Measurements from ENCODE around the gene PRR35. TPM values are rescaled to one million over a fixed set of nuclear protein-coding genes. Genes with fewer than 3 reads are reported as not detected.

Gene PRR35
- total RNA-seq, 2 experiments from 2014 or later, result not detected

- Mint-ChIP-seq H3K4me1 (ENCODE audit: low read depth) (peaks cover 6% of the 10 kb centered on the region), H3K27me3 (no peaks in the 10 kb centered on the region), H3K4me3 (no peak overlapping the region), H3K36me3 (ENCODE audit: low read depth) (peaks cover 4% of the 10 kb centered on the region), H3K9me3 (no peaks in the 10 kb centered on the region), H3K27ac (no peak overlapping the region)
- no peak for TF ChIP-seq CTCF (IDR thresholded peaks at IDR 0.05)
- ChIA-PET POLR2A (interaction anchor here (0.6 to 1.4 kb wide), 2 partner anchors 42 to 59 kb away, joined by 3 read pairs; no protein-coding TSS in a partner anchor), CTCF (no interaction called here)
- no peak for DNase-seq
- intact Hi-C loops (cut with micrococcal nuclease), result loop anchor here (10.0 kb wide), 1 partner anchor 82 kb away; the partner anchor contains the start of gene RHOT2
- no peak for ATAC-seq
Measured at GRCh38 chr16:582614-583331, 22.6 kb downstream of the PRR35 start.

- no peak overlapping the region for H3K27ac Mint-ChIP-seq
- CTCF ChIA-PET, result no interaction called here
- POLR2A ChIA-PET, result interaction anchor here (1.0 to 1.4 kb wide), 2 partner anchors 56 to 59 kb away, joined by 3 read pairs; partner anchors contain the start of gene CAPN15
Measured at GRCh38 chr16:583470-583814, 23.2 kb downstream of the PRR35 start.

GRCh38 chr16:583815-584591 is 23.8 kb downstream of the PRR35 start:
- CTCF ChIA-PET, result no interaction called here

More at GRCh38 chr16:583470-583814, 23.2 kb downstream of the PRR35 start:
- no peaks in the 10 kb centered on the region for H3K27me3 Mint-ChIP-seq
- no peak for DNase-seq
- peaks cover 11% of the 10 kb centered on the region for H3K36me3 Mint-ChIP-seq (ENCODE audit: low read depth)
- ATAC-seq, result no peak
- intact Hi-C loops (cut with micrococcal nuclease), result loop anchor here (10.0 kb wide), 1 partner anchor 81 kb away; the partner anchor contains the start of gene RHOT2
- H3K4me3 Mint-ChIP-seq, result no peak overlapping the region
- no peak for TF ChIP-seq CTCF (IDR thresholded peaks at IDR 0.05)
- H3K9me3 Mint-ChIP-seq, result no peaks in the 10 kb centered on the region
- peaks cover 6% of the 10 kb centered on the region for H3K4me1 Mint-ChIP-seq (ENCODE audit: low read depth)

GRCh38 chr16:585351-585750 is 25.2 kb downstream of the PRR35 start:
- Mint-ChIP-seq H3K27ac (no peak overlapping the region), H3K27me3 (no peaks in the 10 kb centered on the region), H3K9me3 (no peaks in the 10 kb centered on the region), H3K4me3 (no peak overlapping the region), H3K36me3 (ENCODE audit: low read depth) (peaks cover 13% of the 10 kb centered on the region), H3K4me1 (ENCODE audit: low read depth) (peaks cover 4% of the 10 kb centered on the region)
- DNase-seq (no peak), ATAC-seq (no peak)
- intact Hi-C loops (cut with micrococcal nuclease), result loop anchor here (10.0 kb wide), 1 partner anchor 79 kb away; the partner anchor contains the start of gene RHOT2
- no peak for TF ChIP-seq CTCF (IDR thresholded peaks at IDR 0.05)
- ChIA-PET CTCF (no interaction called here), POLR2A (interaction anchor here (1.3 kb wide), 1 partner anchor 24 kb away, joined by 3 read pairs; no protein-coding TSS in a partner anchor)

More at GRCh38 chr16:583815-584591, 23.8 kb downstream of the PRR35 start:
- ATAC-seq (no peak), DNase-seq (no peak)
- intact Hi-C loops (cut with micrococcal nuclease), result loop anchor here (10.0 kb wide), 1 partner anchor 81 kb away; the partner anchor contains the start of gene RHOT2
- Mint-ChIP-seq H3K27me3 (no peaks in the 10 kb centered on the region), H3K4me3 (no peak overlapping the region), H3K27ac (no peak overlapping the region), H3K9me3 (no peaks in the 10 kb centered on the region), H3K4me1 (ENCODE audit: low read depth) (peaks cover 5% of the 10 kb centered on the region), H3K36me3 (ENCODE audit: low read depth) (peaks cover 13% of the 10 kb centered on the region)
- POLR2A ChIA-PET, result interaction anchor here (1.0 kb wide), 1 partner anchor 57 kb away, joined by 3 read pairs; the partner anchor contains the start of gene CAPN15
- TF ChIP-seq CTCF (IDR thresholded peaks at IDR 0.05), result no peak

Data from activated CD8-positive, alpha-beta T cell treated with anti-CD3 and anti-CD28 coated beads for 36 hours (primary cell).